ENCODE results near the gene UBALD2. TPM values are rescaled to one million over a fixed set of nuclear protein-coding genes. Genes with fewer than 3 reads are reported as not detected.

UBALD2 gene
- total and polyA plus RNA-seq, 2 donors = 42.5 to 48.1 TPM

DNA sequence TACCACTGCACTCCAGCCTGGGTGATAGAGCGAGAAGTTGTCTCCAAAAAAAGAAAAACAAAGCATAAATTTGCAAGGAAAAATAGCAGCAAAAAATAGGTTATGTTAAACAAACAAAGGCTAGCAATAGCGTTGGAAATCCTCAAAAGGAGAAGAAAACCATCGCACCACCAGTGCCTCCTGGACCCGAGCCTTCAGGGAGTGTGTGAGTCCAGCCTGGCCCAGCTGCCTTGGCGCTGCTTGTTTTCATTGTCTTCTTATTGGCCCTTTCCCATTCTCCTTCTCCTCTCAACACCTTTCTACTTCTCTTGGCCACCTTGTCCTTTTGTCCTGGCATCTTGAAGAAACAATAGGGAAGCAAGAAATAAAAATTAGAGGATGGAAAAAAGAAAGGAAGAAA, 4.5 kb upstream of the UBALD2 start:
- Histone ChIP-seq H3K27me3 (ENCODE audit: control insufficient read depth in 2 of 2, insufficient read depth in 1 of 2, low read length in 1 of 2) (no peaks in the 10 kb centered on the region), H3K27ac (ENCODE audit: low read depth in 1 of 2, low read length in 1 of 2) (no peak overlapping the region), H3K9me3 (ENCODE audit: control insufficient read depth in 2 of 2, insufficient read depth in 1 of 2, low read length in 1 of 2) (no peaks in the 10 kb centered on the region), H3K4me1 (ENCODE audit: control insufficient read depth in 2 of 2, insufficient read depth in 2 of 2, low read length in 2 of 2) (peaks cover 11 to 37% of the 10 kb centered on the region in 2 donors), H3K36me3 (ENCODE audit: control insufficient read depth in 2 of 2, insufficient read depth in 2 of 2, low read length in 1 of 2) (no peaks in the 10 kb centered on the region), H3K4me3 (ENCODE audit: low read length in 2 of 2) (no peak overlapping the region)
- WGBS = 86% methylated on average over 5 of the region's 5 CpGs
- DNase-seq (ENCODE audit: low read depth in 6 of 9, low spot score in 9 of 9) = no peak

- DNase-seq (ENCODE audit: low read depth in 6 of 9, low spot score in 9 of 9) = peak in 1 of 9 donors; percentile 58
- H3K4me3 ChIP-seq (ENCODE audit: low read length in 2 of 2) = no peak overlapping the region
- H3K36me3 ChIP-seq (ENCODE audit: control insufficient read depth in 2 of 2, insufficient read depth in 2 of 2, low read length in 1 of 2) = no peaks in the 10 kb centered on the region
- peak overlapping the region in 1 of 2 donors; percentile 69 for H3K27ac ChIP-seq (ENCODE audit: low read depth in 1 of 2, low read length in 1 of 2)
- WGBS = 77% methylated on average over 23 of the region's 23 CpGs
- no peaks in the 10 kb centered on the region for H3K9me3 ChIP-seq (ENCODE audit: control insufficient read depth in 2 of 2, insufficient read depth in 1 of 2, low read length in 1 of 2)
- H3K27me3 ChIP-seq (ENCODE audit: control insufficient read depth in 2 of 2, insufficient read depth in 1 of 2, low read length in 1 of 2) = no peaks in the 10 kb centered on the region
- peaks cover 13 to 38% of the 10 kb centered on the region in 2 donors for H3K4me1 ChIP-seq (ENCODE audit: control insufficient read depth in 2 of 2, insufficient read depth in 2 of 2, low read length in 2 of 2)
Measured at GRCh38 chr17:76261421-76262215, 3.5 kb upstream of the UBALD2 start.

- Histone ChIP-seq H3K27me3 (ENCODE audit: control insufficient read depth in 2 of 2, insufficient read depth in 1 of 2, low read length in 1 of 2) (no peaks in the 10 kb centered on the region), H3K27ac (ENCODE audit: low read depth in 1 of 2, low read length in 1 of 2) (peak overlapping the region in 1 of 2 donors; percentile 39), H3K4me3 (ENCODE audit: low read length in 2 of 2) (no peak overlapping the region), H3K4me1 (ENCODE audit: control insufficient read depth in 2 of 2, insufficient read depth in 2 of 2, low read length in 2 of 2) (peaks cover 24 to 49% of the 10 kb centered on the region in 2 donors), H3K36me3 (ENCODE audit: control insufficient read depth in 2 of 2, insufficient read depth in 2 of 2, low read length in 1 of 2) (peaks cover 0 to 10% of the 10 kb centered on the region in 2 donors), H3K9me3 (ENCODE audit: control insufficient read depth in 2 of 2, insufficient read depth in 1 of 2, low read length in 1 of 2) (no peaks in the 10 kb centered on the region)
- peak in 2 of 9 donors; percentile 48 to 71 for DNase-seq (ENCODE audit: low read depth in 6 of 9, low spot score in 9 of 9)
- 29% methylated on average over 9 of the region's 9 CpGs for WGBS
Measured at GRCh38 chr17:76262732-76263344, 2.3 kb upstream of the UBALD2 start.

DNA sequence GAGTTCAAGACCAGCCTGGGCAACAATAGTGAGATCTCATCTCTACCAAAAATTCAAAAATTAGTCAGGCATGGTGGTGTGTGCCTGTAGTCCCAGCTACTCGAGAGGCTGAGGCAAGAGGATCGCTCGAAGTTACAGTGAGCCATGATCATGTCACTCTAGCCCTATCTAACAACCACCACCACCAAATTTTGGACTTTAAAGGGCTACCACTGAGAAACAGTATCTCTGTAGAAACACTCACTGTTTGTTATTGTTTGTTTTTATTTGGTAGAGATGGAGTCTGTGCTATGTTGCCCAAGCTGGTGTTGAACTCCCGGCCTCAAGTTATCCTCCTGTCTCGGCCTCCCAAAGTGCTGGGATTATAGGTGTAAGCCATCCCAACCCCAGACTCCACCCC, 1.3 kb upstream of the UBALD2 start:
- no peak for DNase-seq (ENCODE audit: low read depth in 6 of 9, low spot score in 9 of 9)
- Histone ChIP-seq H3K36me3 (ENCODE audit: control insufficient read depth in 2 of 2, insufficient read depth in 2 of 2, low read length in 1 of 2) (peaks cover 9 to 18% of the 10 kb centered on the region in 2 donors), H3K4me3 (ENCODE audit: low read length in 2 of 2) (no peak overlapping the region), H3K27me3 (ENCODE audit: control insufficient read depth in 2 of 2, insufficient read depth in 1 of 2, low read length in 1 of 2) (no peaks in the 10 kb centered on the region), H3K9me3 (ENCODE audit: control insufficient read depth in 2 of 2, insufficient read depth in 1 of 2, low read length in 1 of 2) (no peaks in the 10 kb centered on the region), H3K27ac (ENCODE audit: low read depth in 1 of 2, low read length in 1 of 2) (peak overlapping the region in 1 of 2 donors; percentile 64), H3K4me1 (ENCODE audit: control insufficient read depth in 2 of 2, insufficient read depth in 2 of 2, low read length in 2 of 2) (peaks cover 34 to 60% of the 10 kb centered on the region in 2 donors)
- 97% methylated on average over 5 of the region's 5 CpGs for WGBS

- H3K4me1 ChIP-seq (ENCODE audit: control insufficient read depth in 2 of 2, insufficient read depth in 2 of 2, low read length in 2 of 2) = peaks cover 37 to 65% of the 10 kb centered on the region in 2 donors
- H3K9me3 ChIP-seq (ENCODE audit: control insufficient read depth in 2 of 2, insufficient read depth in 1 of 2, low read length in 1 of 2) = peaks cover 0 to 4% of the 10 kb centered on the region in 2 donors
- peaks cover 14 to 23% of the 10 kb centered on the region in 2 donors for H3K36me3 ChIP-seq (ENCODE audit: control insufficient read depth in 2 of 2, insufficient read depth in 2 of 2, low read length in 1 of 2)
- H3K4me3 ChIP-seq (ENCODE audit: low read length in 2 of 2) = peak overlapping the region in 1 of 2 donors; percentile 1
- H3K27me3 ChIP-seq (ENCODE audit: control insufficient read depth in 2 of 2, insufficient read depth in 1 of 2, low read length in 1 of 2) = no peaks in the 10 kb centered on the region
- no peak for DNase-seq (ENCODE audit: low read depth in 6 of 9, low spot score in 9 of 9)
- H3K27ac ChIP-seq (ENCODE audit: low read depth in 1 of 2, low read length in 1 of 2) = peak overlapping the region; percentile 50 to 68
- 83% methylated on average over 9 of the region's 9 CpGs for WGBS
Measured at GRCh38 chr17:76264425-76264754, 758 bp upstream of the UBALD2 start.

GRCh38 chr17:76265624-76266243, 586 bp downstream of the UBALD2 start:
- peaks cover 37 to 77% of the 10 kb centered on the region in 2 donors for H3K4me1 ChIP-seq (ENCODE audit: control insufficient read depth in 2 of 2, insufficient read depth in 2 of 2, low read length in 2 of 2)
- peak overlapping the region; percentile 77 to 99 for H3K4me3 ChIP-seq (ENCODE audit: low read length in 2 of 2)
- H3K27me3 ChIP-seq (ENCODE audit: control insufficient read depth in 2 of 2, insufficient read depth in 1 of 2, low read length in 1 of 2) = no peaks in the 10 kb centered on the region
- peaks cover 23 to 35% of the 10 kb centered on the region in 2 donors for H3K36me3 ChIP-seq (ENCODE audit: control insufficient read depth in 2 of 2, insufficient read depth in 2 of 2, low read length in 1 of 2)
- H3K9me3 ChIP-seq (ENCODE audit: control insufficient read depth in 2 of 2, insufficient read depth in 1 of 2, low read length in 1 of 2) = peaks cover 0 to 4% of the 10 kb centered on the region in 2 donors
- H3K27ac ChIP-seq (ENCODE audit: low read depth in 1 of 2, low read length in 1 of 2) = peak overlapping the region; percentile 76 to 93
- under 1% methylated on average over 76 of the region's 76 CpGs for WGBS
- peak in 3 of 9 donors; percentile 46 to 74 (median 53) for DNase-seq (ENCODE audit: low read depth in 6 of 9, low spot score in 9 of 9)

GRCh38 chr17:76266244-76266938, 1.2 kb downstream of the UBALD2 start:
- Histone ChIP-seq H3K9me3 (ENCODE audit: control insufficient read depth in 2 of 2, insufficient read depth in 1 of 2, low read length in 1 of 2) (peaks cover 0 to 4% of the 10 kb centered on the region in 2 donors), H3K27ac (ENCODE audit: low read depth in 1 of 2, low read length in 1 of 2) (peak overlapping the region; percentile 76 to 93), H3K36me3 (ENCODE audit: control insufficient read depth in 2 of 2, insufficient read depth in 2 of 2, low read length in 1 of 2) (peaks cover 26 to 40% of the 10 kb centered on the region in 2 donors), H3K4me3 (ENCODE audit: low read length in 2 of 2) (peak overlapping the region; percentile 77 to 99), H3K27me3 (ENCODE audit: control insufficient read depth in 2 of 2, insufficient read depth in 1 of 2, low read length in 1 of 2) (no peaks in the 10 kb centered on the region), H3K4me1 (ENCODE audit: control insufficient read depth in 2 of 2, insufficient read depth in 2 of 2, low read length in 2 of 2) (peaks cover 37 to 83% of the 10 kb centered on the region in 2 donors)
- DNase-seq (ENCODE audit: low read depth in 6 of 9, low spot score in 9 of 9) = peak in 1 of 9 donors; percentile 60
- 4% methylated on average over 12 of the region's 12 CpGs for WGBS

- Histone ChIP-seq H3K36me3 (ENCODE audit: control insufficient read depth in 2 of 2, insufficient read depth in 2 of 2, low read length in 1 of 2) (peaks cover 26 to 40% of the 10 kb centered on the region in 2 donors), H3K27ac (ENCODE audit: low read depth in 1 of 2, low read length in 1 of 2) (peak overlapping the region; percentile 76 to 93), H3K9me3 (ENCODE audit: control insufficient read depth in 2 of 2, insufficient read depth in 1 of 2, low read length in 1 of 2) (peaks cover 0 to 4% of the 10 kb centered on the region in 2 donors), H3K4me1 (ENCODE audit: control insufficient read depth in 2 of 2, insufficient read depth in 2 of 2, low read length in 2 of 2) (peaks cover 41 to 83% of the 10 kb centered on the region in 2 donors), H3K27me3 (ENCODE audit: control insufficient read depth in 2 of 2, insufficient read depth in 1 of 2, low read length in 1 of 2) (no peaks in the 10 kb centered on the region), H3K4me3 (ENCODE audit: low read length in 2 of 2) (peak overlapping the region; percentile 77 to 99)
- no peak for DNase-seq (ENCODE audit: low read depth in 6 of 9, low spot score in 9 of 9)
- 84% methylated on average over 4 of the region's 4 CpGs for WGBS
Measured at GRCh38 chr17:76267051-76267576, 2.0 kb downstream of the UBALD2 start.
